A549 treated with GW870086 at 1 μM for 4 hours (cell line): ENCODE data around the gene PRKG1. TPM values are rescaled to one million over a fixed set of nuclear protein-coding genes. Genes with fewer than 3 reads are reported as not detected.

ENCODE experiments used
- total RNA-seq: library from RNA; stranded (reverse); fragments of 200-300 nt; extraction: Qiagen RNA extraction; gene quantifications from 5 replicates; pipeline ENCODE4 v1.2.3, GENCODE V29; 2022; ENCODE audit warnings: low read depth

PRKG1 gene
- 0.02 TPM in 2 of 5 replicates, not detected in the others for total RNA-seq

DNA sequence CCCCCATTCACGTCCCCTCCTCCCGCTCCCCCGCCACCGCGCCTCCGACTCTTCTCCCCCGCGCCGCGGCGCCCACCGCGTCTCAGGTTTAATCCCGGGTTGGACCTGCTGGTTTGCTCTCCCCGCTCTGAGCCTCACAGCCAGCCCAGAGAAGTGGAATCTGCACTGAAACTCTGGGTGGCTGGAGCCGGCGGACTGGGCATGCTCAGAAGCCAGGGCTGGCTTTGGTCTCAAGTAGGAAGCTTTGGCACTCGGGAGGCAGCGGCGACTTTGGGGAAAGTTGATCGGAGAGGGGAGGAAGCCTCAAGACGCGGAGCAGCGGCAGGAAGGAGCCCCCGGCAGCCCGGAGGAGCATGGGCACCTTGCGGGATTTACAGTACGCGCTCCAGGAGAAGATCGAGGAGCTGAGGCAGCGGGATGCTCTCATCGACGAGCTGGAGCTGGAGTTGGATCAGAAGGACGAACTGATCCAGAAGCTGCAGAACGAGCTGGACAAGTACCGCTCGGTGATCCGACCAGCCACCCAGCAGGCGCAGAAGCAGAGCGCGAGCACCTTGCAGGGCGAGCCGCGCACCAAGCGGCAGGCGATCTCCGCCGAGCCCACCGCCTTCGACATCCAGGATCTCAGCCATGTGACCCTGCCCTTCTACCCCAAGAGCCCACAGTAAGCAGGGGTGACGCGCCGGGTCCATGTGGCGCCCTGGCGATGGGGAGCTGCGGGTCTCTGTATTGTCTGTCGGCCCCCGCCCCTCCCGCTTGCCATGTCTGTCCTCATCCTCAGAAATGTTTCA is at the start of gene PRKG1:
PRKG1 (plus strand) TSS at position 250 of the 791 bp plus-strand sequence.

DNA sequence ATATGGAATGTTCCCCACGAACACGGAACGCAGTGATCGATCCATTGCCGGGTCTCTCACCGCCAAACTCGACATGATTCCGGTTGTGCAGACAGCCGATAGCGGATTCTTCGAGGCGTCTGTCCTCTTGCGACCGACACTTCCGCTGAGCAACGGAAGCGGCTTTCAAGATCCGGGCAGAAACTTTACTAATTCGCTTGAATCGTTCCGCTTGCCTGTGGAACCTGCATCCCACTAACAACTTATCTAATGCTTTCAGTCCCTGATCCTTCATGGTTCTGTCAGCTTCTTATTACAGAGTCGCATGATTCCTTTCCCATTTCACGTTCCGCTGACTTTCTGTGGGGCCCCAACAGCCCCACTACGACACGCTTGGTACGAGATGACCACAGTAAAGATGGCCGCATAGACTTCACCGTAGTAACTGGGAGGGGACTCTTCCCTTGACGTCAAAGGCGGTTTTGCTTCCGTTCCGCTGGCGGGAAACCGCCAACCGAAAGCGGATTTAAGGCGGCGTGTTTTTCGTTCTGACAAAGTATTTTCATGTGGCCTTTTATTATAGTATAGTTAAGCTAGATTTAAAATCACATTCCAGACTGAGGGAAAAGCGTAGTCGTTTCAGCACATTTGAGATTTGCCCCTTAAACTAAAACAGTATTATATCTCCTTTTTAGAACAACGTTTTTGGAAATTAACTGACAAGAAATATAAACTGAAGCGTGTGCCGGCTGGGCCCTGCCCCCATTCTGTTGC is 625.4 kb downstream of the PRKG1 start, which contains the start of gene CSTF2T:
CSTF2T (minus strand) TSS at position 121 of the 753 bp plus-strand sequence; CDS start at position 75, 46 bp downstream.

DNA sequence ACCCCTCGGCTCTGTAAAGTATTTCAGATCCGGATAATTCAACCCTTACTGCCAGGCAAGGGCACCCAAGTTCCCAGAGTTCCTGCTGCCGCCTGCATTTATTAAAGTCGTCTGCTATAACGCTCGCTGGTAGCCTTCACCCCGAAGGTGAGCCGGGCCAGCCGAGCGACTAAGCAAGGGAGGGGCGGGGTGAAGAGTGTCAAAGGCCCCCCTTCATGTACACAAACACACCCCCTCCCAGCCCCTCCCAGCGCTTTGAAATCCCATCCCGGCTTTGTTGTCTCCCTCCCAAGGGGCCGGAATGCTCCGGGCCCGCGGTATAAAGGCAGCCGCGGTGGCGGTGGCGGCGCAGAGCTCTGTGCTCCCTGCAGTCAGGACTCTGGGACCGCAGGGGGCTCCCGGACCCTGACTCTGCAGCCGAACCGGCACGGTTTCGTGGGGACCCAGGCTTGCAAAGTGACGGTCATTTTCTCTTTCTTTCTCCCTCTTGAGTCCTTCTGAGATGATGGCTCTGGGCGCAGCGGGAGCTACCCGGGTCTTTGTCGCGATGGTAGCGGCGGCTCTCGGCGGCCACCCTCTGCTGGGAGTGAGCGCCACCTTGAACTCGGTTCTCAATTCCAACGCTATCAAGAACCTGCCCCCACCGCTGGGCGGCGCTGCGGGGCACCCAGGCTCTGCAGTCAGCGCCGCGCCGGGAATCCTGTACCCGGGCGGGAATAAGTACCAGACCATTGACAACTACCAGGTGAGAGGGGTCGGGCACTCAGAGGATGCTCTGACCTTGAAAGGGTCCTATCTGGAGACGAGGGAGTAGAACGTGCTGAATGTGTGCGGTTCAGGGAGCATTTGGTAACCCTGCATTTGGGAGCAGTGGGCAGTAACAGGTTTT is 1239.9 kb downstream of the PRKG1 start, which contains the start of gene DKK1:
DKK1 (plus strand) TSS at position 349 of the 889 bp plus-strand sequence; CDS start at position 503, 154 bp downstream.

Other genes starting within 250 kb of the PRKG1 start
- 0.06 TPM in 1 of 5 replicates, not detected in the others for gene A1CF, start 188.9 kb upstream of the PRKG1 start, total RNA-seq